Progenitor cell of endocrine pancreas (in vitro differentiated cells): ENCODE results near the gene IGFALS. TPM values are rescaled to one million over a fixed set of nuclear protein-coding genes. Genes with fewer than 3 reads are reported as not detected.
A peak's percentile ranks its signal among the peaks of the same experiment; 100 is the strongest.

ENCODE experiments used
- DNase-seq: peaks from one replicate; pipeline ENCODE4 v3.0.0; 2021; ENCODE audit warnings: low spot score; ENCODE audit not compliant: unreplicated experiment
- H3K27ac Mint-ChIP-seq: 2 replicates; pipeline ENCODE4 v1.8.0; 2021; ENCODE audit warnings: mild to moderate bottlenecking, moderate library complexity, mixed read lengths
- H3K27me3 Mint-ChIP-seq: 2 replicates; pipeline ENCODE4 v1.8.0; 2021; ENCODE audit warnings: mixed read lengths
- H3K36me3 Mint-ChIP-seq: 2 replicates; pipeline ENCODE4 v1.8.0; 2022; ENCODE audit warnings: mixed read lengths; ENCODE audit not compliant: insufficient read depth
- H3K4me1 Mint-ChIP-seq: 2 replicates; pipeline ENCODE4 v1.8.0; 2021; ENCODE audit warnings: low read depth, mixed read lengths
- H3K4me3 Mint-ChIP-seq: 2 replicates; pipeline ENCODE4 v1.8.0; 2021; ENCODE audit warnings: low read depth, mild to moderate bottlenecking, moderate library complexity, mixed read lengths
- H3K9me3 Mint-ChIP-seq: 2 replicates; pipeline ENCODE4 v1.8.0; 2021; ENCODE audit warnings: low read depth, mixed read lengths
- total RNA-seq: library from RNA; stranded (reverse); gene quantifications from 2 replicates; pipeline ENCODE4 v1.2.1, GENCODE V29; 2021
- TF ChIP-seq, protein P1 (sequence below): fragments of 200-600 bp; sonication (generic); IDR thresholded peaks from one replicate; pipeline ENCODE4 v1.5.0; 2021; ENCODE audit warnings: antibody characterized with exemption, mild to moderate bottlenecking; ENCODE audit not compliant: unreplicated experiment

IGFALS gene
- total RNA-seq, 1 donor from 2014 or later, result 1.2 TPM

GRCh38 chr16:1779741-1780676 lies 13.5 kb downstream of the IGFALS start:
- no peak overlapping the region for H3K27ac Mint-ChIP-seq

GRCh38 chr16:1779234-1779701 lies 14.2 kb downstream of the IGFALS start:
- Mint-ChIP-seq H3K27ac (no peak overlapping the region), H3K4me1 (peaks cover 14% of the 10 kb centered on the region), H3K9me3 (no peaks in the 10 kb centered on the region), H3K27me3 (no peaks in the 10 kb centered on the region), H3K4me3 (no peak overlapping the region), H3K36me3 (peaks cover 1% of the 10 kb centered on the region)
- DNase-seq, result no peak
- TF ChIP-seq, protein P1, sequence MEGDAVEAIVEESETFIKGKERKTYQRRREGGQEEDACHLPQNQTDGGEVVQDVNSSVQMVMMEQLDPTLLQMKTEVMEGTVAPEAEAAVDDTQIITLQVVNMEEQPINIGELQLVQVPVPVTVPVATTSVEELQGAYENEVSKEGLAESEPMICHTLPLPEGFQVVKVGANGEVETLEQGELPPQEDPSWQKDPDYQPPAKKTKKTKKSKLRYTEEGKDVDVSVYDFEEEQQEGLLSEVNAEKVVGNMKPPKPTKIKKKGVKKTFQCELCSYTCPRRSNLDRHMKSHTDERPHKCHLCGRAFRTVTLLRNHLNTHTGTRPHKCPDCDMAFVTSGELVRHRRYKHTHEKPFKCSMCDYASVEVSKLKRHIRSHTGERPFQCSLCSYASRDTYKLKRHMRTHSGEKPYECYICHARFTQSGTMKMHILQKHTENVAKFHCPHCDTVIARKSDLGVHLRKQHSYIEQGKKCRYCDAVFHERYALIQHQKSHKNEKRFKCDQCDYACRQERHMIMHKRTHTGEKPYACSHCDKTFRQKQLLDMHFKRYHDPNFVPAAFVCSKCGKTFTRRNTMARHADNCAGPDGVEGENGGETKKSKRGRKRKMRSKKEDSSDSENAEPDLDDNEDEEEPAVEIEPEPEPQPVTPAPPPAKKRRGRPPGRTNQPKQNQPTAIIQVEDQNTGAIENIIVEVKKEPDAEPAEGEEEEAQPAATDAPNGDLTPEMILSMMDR, result no peak

More at GRCh38 chr16:1779741-1780676, 13.5 kb downstream of the IGFALS start:
- peaks cover 14% of the 10 kb centered on the region for H3K4me1 Mint-ChIP-seq
- peaks cover 1% of the 10 kb centered on the region for H3K36me3 Mint-ChIP-seq
- H3K27me3 Mint-ChIP-seq, result no peaks in the 10 kb centered on the region
- peak overlapping the region; percentile 37 for H3K4me3 Mint-ChIP-seq
- TF ChIP-seq, protein P1, result no peak
- no peak for DNase-seq
- no peaks in the 10 kb centered on the region for H3K9me3 Mint-ChIP-seq

DNA sequence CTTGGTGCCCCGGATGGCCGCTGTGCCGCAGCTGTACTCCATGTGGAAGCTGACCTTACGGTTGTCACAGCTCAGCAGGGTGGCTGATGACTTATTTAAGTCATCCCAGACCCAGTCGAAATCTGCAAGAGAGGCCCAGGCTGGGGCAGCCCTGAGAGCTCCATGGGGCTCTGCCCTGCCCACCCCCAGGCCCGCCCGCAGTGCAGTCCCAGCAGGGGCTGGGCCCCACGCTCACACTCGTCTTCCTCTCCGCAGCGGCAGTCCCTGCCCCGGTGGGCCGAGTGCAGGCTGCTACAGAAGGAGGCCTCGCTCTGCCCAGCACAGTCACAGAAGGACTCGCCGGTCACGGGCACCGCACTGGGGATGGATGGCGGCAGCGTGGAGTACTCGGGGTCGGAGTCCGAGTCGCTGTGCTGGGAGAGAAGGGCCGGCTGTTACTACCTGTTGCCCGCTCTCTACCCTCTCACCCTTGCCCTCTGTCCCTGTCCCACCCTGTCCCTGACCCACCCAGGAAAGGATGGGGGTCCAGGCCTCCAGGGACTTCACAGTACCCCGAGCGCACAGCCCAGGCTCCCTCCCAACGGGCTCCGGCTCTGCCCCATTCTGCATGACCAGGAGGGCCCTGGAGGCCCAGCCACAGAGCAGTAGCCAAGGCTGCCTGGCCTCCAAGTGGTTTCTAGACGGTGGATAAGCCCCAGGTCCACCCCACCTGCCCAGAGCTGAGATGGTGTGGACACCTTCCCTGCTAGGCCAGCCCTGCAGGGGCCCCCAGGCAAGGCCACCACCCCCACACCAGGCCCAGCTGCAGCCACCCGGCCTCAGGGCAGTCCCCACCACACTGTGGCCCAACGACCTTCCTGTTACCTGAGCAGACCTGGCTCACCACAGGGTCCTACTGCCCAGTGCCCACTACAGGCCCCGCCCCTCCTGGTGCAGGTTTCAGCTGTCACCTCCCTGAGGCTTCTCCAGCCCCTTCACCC lies 15.0 kb downstream of the IGFALS start:
- Mint-ChIP-seq H3K4me3 (no peak overlapping the region), H3K27me3 (no peaks in the 10 kb centered on the region), H3K9me3 (no peaks in the 10 kb centered on the region), H3K27ac (no peak overlapping the region), H3K36me3 (peaks cover 1% of the 10 kb centered on the region), H3K4me1 (peaks cover 11% of the 10 kb centered on the region)
- no peak for DNase-seq
- TF ChIP-seq, protein P1, result no peak

GRCh38 chr16:1777375-1778199 lies 15.9 kb downstream of the IGFALS start:
- peaks cover 8% of the 10 kb centered on the region for H3K4me1 Mint-ChIP-seq
- no peaks in the 10 kb centered on the region for H3K27me3 Mint-ChIP-seq
- DNase-seq, result no peak
- no peaks in the 10 kb centered on the region for H3K9me3 Mint-ChIP-seq
- TF ChIP-seq, protein P1, result no peak
- H3K36me3 Mint-ChIP-seq, result peaks cover 1% of the 10 kb centered on the region
- no peak overlapping the region for H3K4me3 Mint-ChIP-seq
- H3K27ac Mint-ChIP-seq, result no peak overlapping the region
